Measurements from ENCODE around the gene PTPN6.

PTPN6 gene

DNA sequence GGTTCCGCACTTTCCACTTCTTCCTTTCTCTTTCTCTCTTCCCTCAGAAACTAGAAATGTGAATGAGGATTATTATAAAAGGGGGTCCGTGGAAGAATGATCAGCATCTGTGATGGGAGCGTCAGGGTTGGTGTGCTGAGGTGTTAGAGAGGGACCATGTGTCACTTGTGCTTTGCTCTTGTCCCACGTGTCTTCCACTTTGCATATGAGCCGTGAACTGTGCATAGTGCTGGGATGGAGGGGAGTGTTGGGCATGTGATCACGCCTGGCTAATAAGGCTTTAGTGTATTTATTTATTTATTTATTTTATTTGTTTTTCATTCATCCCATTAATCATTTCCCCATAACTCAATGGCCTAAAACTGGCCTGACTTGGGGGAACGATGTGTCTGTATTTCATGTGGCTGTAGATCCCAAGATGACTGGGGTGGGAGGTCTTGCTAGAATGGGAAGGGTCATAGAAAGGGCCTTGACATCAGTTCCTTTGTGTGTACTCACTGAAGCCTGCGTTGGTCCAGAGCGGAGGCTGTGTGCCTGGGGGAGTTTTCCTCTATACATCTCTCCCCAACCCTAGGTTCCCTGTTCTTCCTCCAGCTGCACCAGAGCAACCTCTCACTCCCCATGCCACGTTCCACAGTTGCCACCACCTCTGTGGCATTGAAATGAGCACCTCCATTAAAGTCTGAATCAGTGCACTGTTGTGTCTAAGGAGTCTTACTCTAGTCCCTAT, 28.0 kb upstream of the PTPN6 start:
- H3K4me1 Mint-ChIP-seq, result peaks cover 40% of the 10 kb centered on the region
- no peak for TF ChIP-seq CTCF (IDR thresholded peaks at IDR 0.05; ENCODE audit: unreplicated experiment in 3 of 3)

DNA sequence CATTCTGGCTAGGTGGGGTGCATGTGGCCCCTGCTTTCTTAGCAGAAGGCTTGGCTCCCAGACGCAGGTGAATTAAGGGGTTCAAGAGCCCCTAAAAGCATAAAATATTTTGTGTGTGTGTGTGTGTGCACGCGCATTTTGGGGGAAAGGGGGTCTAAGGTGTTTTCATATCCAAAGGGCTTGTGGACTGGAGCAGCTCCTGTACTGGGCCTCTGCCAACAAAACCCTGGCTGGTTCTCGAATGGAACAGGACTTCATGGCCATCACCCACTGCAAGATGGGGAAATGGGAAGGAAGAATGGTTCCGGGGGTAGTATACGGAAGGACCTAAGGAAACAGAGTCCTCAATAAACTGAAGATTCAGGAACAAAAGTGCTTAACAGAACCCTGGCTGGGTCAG, 27.3 kb upstream of the PTPN6 start:
- H3K27ac Mint-ChIP-seq, result peak overlapping the region; percentile 98 to 100 (median 100)
- no peaks in the 10 kb centered on the region for H3K27me3 Mint-ChIP-seq (ENCODE audit: low read depth)
- no peak for TF ChIP-seq CTCF (IDR thresholded peaks at IDR 0.05; ENCODE audit: unreplicated experiment in 3 of 3)
- H3K4me1 Mint-ChIP-seq, result peaks cover 44% of the 10 kb centered on the region
- H3K9me3 Mint-ChIP-seq, result no peaks in the 10 kb centered on the region
- no peaks in the 10 kb centered on the region for H3K36me3 Mint-ChIP-seq (ENCODE audit: low read depth)
- peak overlapping the region in 1 of 3 experiments; percentile 97 for H3K4me3 Mint-ChIP-seq

More for the DNA sequence above, 28.0 kb upstream of the PTPN6 start:
- peak overlapping the region; percentile 98 to 100 (median 100) for H3K27ac Mint-ChIP-seq
- H3K4me3 Mint-ChIP-seq, result peak overlapping the region in 1 of 3 experiments; percentile 47
- no peaks in the 10 kb centered on the region for H3K9me3 Mint-ChIP-seq
- H3K27me3 Mint-ChIP-seq (ENCODE audit: low read depth), result no peaks in the 10 kb centered on the region
- no peaks in the 10 kb centered on the region for H3K36me3 Mint-ChIP-seq (ENCODE audit: low read depth)

GRCh38 chr12:6925239-6925539, 26.0 kb upstream of the PTPN6 start:
- H3K4me3 Mint-ChIP-seq, result peak overlapping the region; percentile 91 to 97 (median 96)
- no peaks in the 10 kb centered on the region for H3K36me3 Mint-ChIP-seq (ENCODE audit: low read depth)
- no peaks in the 10 kb centered on the region for H3K27me3 Mint-ChIP-seq (ENCODE audit: low read depth)
- peaks cover 57% of the 10 kb centered on the region for H3K4me1 Mint-ChIP-seq
- no peak for TF ChIP-seq CTCF (IDR thresholded peaks at IDR 0.05; ENCODE audit: unreplicated experiment in 3 of 3)
- peak overlapping the region; percentile 98 to 100 (median 100) for H3K27ac Mint-ChIP-seq
- no peaks in the 10 kb centered on the region for H3K9me3 Mint-ChIP-seq

- Mint-ChIP-seq H3K27ac (peak overlapping the region; percentile 98 to 100 (median 100)), H3K36me3 (ENCODE audit: low read depth) (no peaks in the 10 kb centered on the region)
- no peak for TF ChIP-seq CTCF (IDR thresholded peaks at IDR 0.05; ENCODE audit: unreplicated experiment in 3 of 3)
Measured at GRCh38 chr12:6925540-6926279, 25.4 kb upstream of the PTPN6 start.

DNA sequence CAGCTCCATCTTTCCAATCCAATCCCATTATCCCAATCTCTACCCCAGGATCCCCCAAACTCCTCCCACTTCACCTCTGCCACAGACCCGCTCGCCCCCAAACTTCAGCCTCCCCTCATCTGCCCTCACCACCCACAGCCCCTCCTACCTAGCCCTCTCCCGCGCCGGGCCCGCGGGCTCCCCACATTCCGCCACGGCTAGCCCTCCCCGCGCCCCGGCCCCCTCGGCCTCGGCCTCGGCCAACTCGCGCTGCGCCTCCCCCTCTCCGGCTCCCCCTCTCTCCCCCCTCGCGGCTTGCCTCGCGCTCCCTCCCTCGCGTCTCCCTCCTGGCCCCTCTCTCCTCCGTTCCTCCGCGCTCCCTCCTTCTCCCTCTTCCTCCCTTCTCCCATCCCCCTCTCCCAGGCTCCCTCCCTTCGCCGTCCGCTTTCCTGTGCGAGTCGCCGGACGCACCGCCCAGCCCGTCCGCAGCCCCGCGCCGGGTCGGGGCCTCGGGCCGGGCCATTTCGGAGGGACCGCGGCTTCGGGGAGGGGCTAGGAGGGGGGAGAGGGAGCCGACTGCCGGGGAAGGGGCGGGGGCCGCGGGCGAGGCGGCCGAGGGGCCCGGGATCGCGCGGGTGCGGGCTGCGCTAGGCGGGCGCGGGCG, 23.7 kb upstream of the PTPN6 start, which contains the start of gene ATN1:
TSS of gene ATN1 (plus strand) at position 581 of the 643 bp plus-strand sequence. CDS start 6,043 bp downstream, outside the sequence.
- Mint-ChIP-seq H3K4me1 (peaks cover 72% of the 10 kb centered on the region), H3K36me3 (ENCODE audit: low read depth) (peaks cover 8% of the 10 kb centered on the region), H3K27me3 (ENCODE audit: low read depth) (no peaks in the 10 kb centered on the region), H3K27ac (peak within 1 kb of the TSS; percentile 98 to 100 (median 100)), H3K9me3 (no peaks in the 10 kb centered on the region), H3K4me3 (peak within 1 kb of the TSS; percentile 96 to 99 (median 97))
- TF ChIP-seq CTCF (IDR thresholded peaks at IDR 0.05; ENCODE audit: unreplicated experiment in 3 of 3), result no peak

More at GRCh38 chr12:6925540-6926279, 25.4 kb upstream of the PTPN6 start:
- no peaks in the 10 kb centered on the region for H3K9me3 Mint-ChIP-seq
- peak overlapping the region; percentile 91 to 97 (median 96) for H3K4me3 Mint-ChIP-seq
- no peaks in the 10 kb centered on the region for H3K27me3 Mint-ChIP-seq (ENCODE audit: low read depth)
- H3K4me1 Mint-ChIP-seq, result peaks cover 61% of the 10 kb centered on the region
